ENCODE results near the gene C1RL. TPM values are rescaled to one million over a fixed set of nuclear protein-coding genes. Genes with fewer than 3 reads are reported as not detected.

The C1RL gene
- total and polyA plus RNA-seq, 9 donors: 48.4 to 160 (median 98.9) TPM

DNA sequence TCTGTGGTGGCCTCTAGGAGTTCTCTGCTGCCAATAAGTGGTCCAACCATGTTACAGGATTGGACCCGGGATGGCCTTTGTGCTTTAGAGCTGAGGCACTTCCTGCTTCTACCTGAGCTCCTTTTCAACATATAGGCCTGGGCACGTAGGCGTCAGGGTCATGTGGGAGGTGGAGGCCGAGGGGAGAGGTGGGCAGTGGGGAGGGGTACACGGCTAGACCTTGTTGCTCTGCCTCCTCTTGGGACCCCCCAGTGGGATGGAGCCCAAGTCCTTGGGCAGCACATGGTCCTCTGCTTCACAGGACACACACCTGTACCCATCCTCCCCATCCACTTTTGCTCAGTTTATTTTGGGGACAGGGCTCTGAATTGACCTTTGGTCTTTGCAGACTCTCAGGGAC is 12.3 kb upstream of the C1RL start:
- peak in 1 of 5 donors; percentile 33 for DNase-seq
- Histone ChIP-seq H3K4me1 (ENCODE audit: insufficient read depth) (peaks cover 18% of the 10 kb centered on the region), H3K4me3 (no peak overlapping the region), H3K36me3 (no peaks in the 10 kb centered on the region), H3K9me3 (no peaks in the 10 kb centered on the region), H3K27me3 (no peaks in the 10 kb centered on the region), H3K27ac (no peak overlapping the region)
- WGBS, 3 donors: 77 to 91% (median 79%) methylated on average over 5 of the region's 5 CpGs
- no peak for TF ChIP-seq POLR2A (IDR thresholded peaks at IDR 0.05)
- TF ChIP-seq, protein P1, sequence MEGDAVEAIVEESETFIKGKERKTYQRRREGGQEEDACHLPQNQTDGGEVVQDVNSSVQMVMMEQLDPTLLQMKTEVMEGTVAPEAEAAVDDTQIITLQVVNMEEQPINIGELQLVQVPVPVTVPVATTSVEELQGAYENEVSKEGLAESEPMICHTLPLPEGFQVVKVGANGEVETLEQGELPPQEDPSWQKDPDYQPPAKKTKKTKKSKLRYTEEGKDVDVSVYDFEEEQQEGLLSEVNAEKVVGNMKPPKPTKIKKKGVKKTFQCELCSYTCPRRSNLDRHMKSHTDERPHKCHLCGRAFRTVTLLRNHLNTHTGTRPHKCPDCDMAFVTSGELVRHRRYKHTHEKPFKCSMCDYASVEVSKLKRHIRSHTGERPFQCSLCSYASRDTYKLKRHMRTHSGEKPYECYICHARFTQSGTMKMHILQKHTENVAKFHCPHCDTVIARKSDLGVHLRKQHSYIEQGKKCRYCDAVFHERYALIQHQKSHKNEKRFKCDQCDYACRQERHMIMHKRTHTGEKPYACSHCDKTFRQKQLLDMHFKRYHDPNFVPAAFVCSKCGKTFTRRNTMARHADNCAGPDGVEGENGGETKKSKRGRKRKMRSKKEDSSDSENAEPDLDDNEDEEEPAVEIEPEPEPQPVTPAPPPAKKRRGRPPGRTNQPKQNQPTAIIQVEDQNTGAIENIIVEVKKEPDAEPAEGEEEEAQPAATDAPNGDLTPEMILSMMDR (IDR thresholded peaks at IDR 0.05): no peak
- no peak for TF ChIP-seq EP300 (IDR thresholded peaks at IDR 0.05)
- intact Hi-C loops (cut with DNase I): no loop called here

DNA sequence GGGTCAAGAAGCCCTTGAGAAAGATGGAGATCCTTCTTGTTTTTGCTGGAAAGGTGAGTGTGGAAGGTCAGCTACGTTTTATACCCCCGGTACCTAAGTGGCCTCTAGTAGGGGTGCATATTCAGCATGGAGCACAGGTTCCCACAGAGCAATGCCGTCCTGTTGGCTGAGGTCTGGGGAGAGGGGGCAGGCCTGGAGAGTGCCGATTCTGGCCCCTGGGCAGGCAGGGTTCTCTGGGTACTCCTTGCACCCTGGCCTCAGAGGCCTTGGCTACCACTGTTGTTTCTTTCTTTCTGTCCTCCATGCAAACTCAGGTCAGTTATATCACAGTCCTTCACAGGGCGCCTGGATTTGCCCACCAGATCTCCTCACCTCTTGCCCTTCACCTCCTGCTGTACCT is 11.2 kb upstream of the C1RL start:
- TF ChIP-seq, protein P1 (IDR thresholded peaks at IDR 0.05): no peak
- TF ChIP-seq POLR2A (IDR thresholded peaks at IDR 0.05) (no peak), EP300 (IDR thresholded peaks at IDR 0.05) (no peak)
- Histone ChIP-seq H3K36me3 (no peaks in the 10 kb centered on the region), H3K9me3 (no peaks in the 10 kb centered on the region), H3K4me3 (no peak overlapping the region), H3K27me3 (no peaks in the 10 kb centered on the region), H3K27ac (no peak overlapping the region), H3K4me1 (ENCODE audit: insufficient read depth) (peaks cover 18% of the 10 kb centered on the region)
- DNase-seq: peak in 1 of 5 donors; percentile 15
- WGBS, 3 donors: 81 to 92% (median 84%) methylated on average over 5 of the region's 5 CpGs
- intact Hi-C loops (cut with DNase I): no loop called here

DNA sequence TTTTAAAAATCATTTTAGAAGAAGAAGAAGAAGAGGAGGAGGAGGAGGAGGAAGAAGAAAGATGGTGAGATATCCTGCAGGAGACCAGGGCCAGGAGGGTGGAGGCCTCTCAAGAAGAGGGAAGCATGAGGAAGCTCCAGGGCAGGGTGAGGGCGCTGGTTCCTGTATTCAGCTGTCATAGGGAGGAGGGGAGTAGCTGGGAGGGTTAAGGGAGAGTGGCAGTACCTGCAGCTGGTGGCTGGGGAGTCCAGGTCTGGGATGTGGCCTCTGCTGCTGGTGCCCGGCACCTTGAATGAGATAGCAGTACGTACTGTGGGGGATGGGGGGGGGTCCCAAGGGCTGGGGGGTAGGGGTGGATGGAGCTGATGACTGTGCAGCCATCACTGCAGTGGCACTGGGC is 9.9 kb upstream of the C1RL start:
- Histone ChIP-seq H3K9me3 (no peaks in the 10 kb centered on the region), H3K27ac (no peak overlapping the region), H3K4me3 (no peak overlapping the region), H3K36me3 (no peaks in the 10 kb centered on the region), H3K4me1 (ENCODE audit: insufficient read depth) (peaks cover 18% of the 10 kb centered on the region), H3K27me3 (no peaks in the 10 kb centered on the region)
- TF ChIP-seq, protein P1 (IDR thresholded peaks at IDR 0.05): no peak
- TF ChIP-seq POLR2A (IDR thresholded peaks at IDR 0.05) (no peak), EP300 (IDR thresholded peaks at IDR 0.05) (no peak)
- DNase-seq: peak in 1 of 5 donors; percentile 21
- 80 to 90% (median 89%) methylated on average over 2 to 3 of the region's 3 CpGs for WGBS, 3 donors
- intact Hi-C loops (cut with DNase I): no loop called here

DNA sequence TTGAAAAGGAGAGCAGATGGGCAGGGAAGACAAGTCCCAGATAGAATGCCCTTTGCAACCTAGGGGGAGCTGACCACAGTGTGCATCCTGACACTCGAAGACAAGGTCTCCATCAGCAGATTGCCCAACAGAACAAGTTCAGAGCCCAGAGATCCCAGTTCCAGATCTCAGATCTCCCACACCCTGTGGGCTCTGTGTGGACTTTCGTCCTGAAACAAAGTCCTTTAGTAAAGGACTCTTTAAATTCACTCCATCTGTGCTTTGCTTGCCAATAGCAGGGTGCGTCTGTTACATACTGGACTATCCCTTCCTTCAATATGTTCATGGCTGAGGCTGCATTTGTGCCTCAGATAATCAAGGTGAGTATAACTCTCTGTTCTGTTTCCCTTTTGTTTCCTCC is 8.7 kb upstream of the C1RL start:
- Histone ChIP-seq H3K4me3 (no peak overlapping the region), H3K4me1 (ENCODE audit: insufficient read depth) (peaks cover 8% of the 10 kb centered on the region), H3K27me3 (no peaks in the 10 kb centered on the region), H3K27ac (no peak overlapping the region), H3K36me3 (no peaks in the 10 kb centered on the region), H3K9me3 (no peaks in the 10 kb centered on the region)
- TF ChIP-seq EP300 (IDR thresholded peaks at IDR 0.05) (no peak), POLR2A (IDR thresholded peaks at IDR 0.05) (no peak)
- TF ChIP-seq, protein P1 (IDR thresholded peaks at IDR 0.05): no peak
- 86 to 95% (median 92%) methylated on average over 3 of the region's 3 CpGs for WGBS, 3 donors
- DNase-seq: peak in 1 of 5 donors; percentile 2
- intact Hi-C loops (cut with DNase I): no loop called here

Measured in ovary (tissue), 9 donors.